ENCODE results near the gene ADAMTS8.

ADAMTS8 gene

GRCh38 chr11:130380778-130381177, 47.6 kb downstream of the ADAMTS8 start:
- no peak for TF ChIP-seq CTCF (IDR thresholded peaks at IDR 0.05; ENCODE audit: low read depth, low read length)
- DNase-seq (ENCODE audit: low read depth in 2 of 2) = no peak
- no peak overlapping the region for H3K4me3 ChIP-seq (replicated peaks in 1 of 2; ENCODE audit: low read depth in 2 of 2, low read length in 2 of 2)

GRCh38 chr11:130379276-130379675, 49.1 kb downstream of the ADAMTS8 start:
- no peak for TF ChIP-seq CTCF (IDR thresholded peaks at IDR 0.05; ENCODE audit: low read depth, low read length)
- no peak for DNase-seq (ENCODE audit: low read depth in 2 of 2)
- no peak overlapping the region for H3K4me3 ChIP-seq (replicated peaks in 1 of 2; ENCODE audit: low read depth in 2 of 2, low read length in 2 of 2)

- no peak for DNase-seq (ENCODE audit: low read depth in 2 of 2)
- no peak for TF ChIP-seq CTCF (IDR thresholded peaks at IDR 0.05; ENCODE audit: low read depth, low read length)
- H3K4me3 ChIP-seq (replicated peaks in 1 of 2; ENCODE audit: low read depth in 2 of 2, low read length in 2 of 2) = no peak overlapping the region
These were observed 57.4 kb downstream of the ADAMTS8 start for GRCh38 chr11:130370845-130371590.

- no peak overlapping the region for H3K4me3 ChIP-seq (replicated peaks in 1 of 2; ENCODE audit: low read depth in 2 of 2, low read length in 2 of 2)
- TF ChIP-seq CTCF (IDR thresholded peaks at IDR 0.05; ENCODE audit: low read depth, low read length) = no peak
- DNase-seq (ENCODE audit: low read depth in 2 of 2) = no peak
These were observed 58.7 kb downstream of the ADAMTS8 start for GRCh38 chr11:130369713-130370112.

GRCh38 chr11:130369141-130369691, 59.2 kb downstream of the ADAMTS8 start:
- no peak overlapping the region for H3K4me3 ChIP-seq (replicated peaks in 1 of 2; ENCODE audit: low read depth in 2 of 2, low read length in 2 of 2)
- no peak for TF ChIP-seq CTCF (IDR thresholded peaks at IDR 0.05; ENCODE audit: low read depth, low read length)

GRCh38 chr11:130359419-130359818, 69.0 kb downstream of the ADAMTS8 start:
- DNase-seq (ENCODE audit: low read depth in 2 of 2) = no peak
- no peak for TF ChIP-seq CTCF (IDR thresholded peaks at IDR 0.05; ENCODE audit: low read depth, low read length)
- no peak overlapping the region for H3K4me3 ChIP-seq (replicated peaks in 1 of 2; ENCODE audit: low read depth in 2 of 2, low read length in 2 of 2)

More at GRCh38 chr11:130369141-130369691, 59.2 kb downstream of the ADAMTS8 start:
- no peak for DNase-seq (ENCODE audit: low read depth in 2 of 2)

Data from cardiac fibroblast (primary cell).